T-helper 2 cell treated with Interferon-gamma antibody and Interleukin-4, amounts not matched to agents 5 μg/mL and 100 μg/mL, for 36 hours (primary cell): Measurements from ENCODE around the gene TNFAIP1.
"Not testable (repeated sequence)": the region's sequence is repeated elsewhere in the genome, so short reads cannot be mapped to it uniquely, and the experiment has no call there.

Experiments
- DNase-seq: peaks from one replicate; pipeline ENCODE4 v3.0.0; 2021; ENCODE audit warnings: low spot score
- H3K27ac Mint-ChIP-seq: one replicate; pipeline ENCODE4 v1.8.0; 2021; ENCODE audit warnings: mild to moderate bottlenecking, mixed read lengths
- H3K27me3 Mint-ChIP-seq: one replicate; pipeline ENCODE4 v1.8.0; 2021; ENCODE audit warnings: low read depth, mixed read lengths
- H3K36me3 Mint-ChIP-seq: one replicate; pipeline ENCODE4 v1.8.0; 2021; ENCODE audit warnings: low read depth, mixed read lengths
- H3K4me1 Mint-ChIP-seq: one replicate; pipeline ENCODE4 v1.8.0; 2021; ENCODE audit warnings: low read depth, mixed read lengths
- H3K4me3 Mint-ChIP-seq: one replicate; pipeline ENCODE4 v1.8.0; 2022; ENCODE audit warnings: mild to moderate bottlenecking, moderate library complexity, mixed read lengths
- H3K9me3 Mint-ChIP-seq: one replicate; pipeline ENCODE4 v1.8.0; 2021; ENCODE audit warnings: mixed read lengths

The TNFAIP1 gene

GRCh38 chr17:28333083-28333746, 2.3 kb upstream of the TNFAIP1 start:
- H3K4me1 Mint-ChIP-seq, result peaks cover 29% of the 10 kb centered on the region
- H3K36me3 Mint-ChIP-seq, result peaks cover 9% of the 10 kb centered on the region
- no peaks in the 10 kb centered on the region for H3K9me3 Mint-ChIP-seq
- no peak for DNase-seq
- H3K4me3 Mint-ChIP-seq, result no peak overlapping the region
- H3K27ac Mint-ChIP-seq, result no peak overlapping the region
- H3K27me3 Mint-ChIP-seq, result no peaks in the 10 kb centered on the region

- Mint-ChIP-seq H3K36me3 (peaks cover 2% of the 10 kb centered on the region), H3K9me3 (no peaks in the 10 kb centered on the region), H3K27me3 (no peaks in the 10 kb centered on the region), H3K4me3 (peak overlapping the region; percentile 96), H3K4me1 (peaks cover 31% of the 10 kb centered on the region), H3K27ac (peak overlapping the region; percentile 97)
- no peak for DNase-seq
These were observed 1.4 kb upstream of the TNFAIP1 start for GRCh38 chr17:28334171-28334570.

DNA sequence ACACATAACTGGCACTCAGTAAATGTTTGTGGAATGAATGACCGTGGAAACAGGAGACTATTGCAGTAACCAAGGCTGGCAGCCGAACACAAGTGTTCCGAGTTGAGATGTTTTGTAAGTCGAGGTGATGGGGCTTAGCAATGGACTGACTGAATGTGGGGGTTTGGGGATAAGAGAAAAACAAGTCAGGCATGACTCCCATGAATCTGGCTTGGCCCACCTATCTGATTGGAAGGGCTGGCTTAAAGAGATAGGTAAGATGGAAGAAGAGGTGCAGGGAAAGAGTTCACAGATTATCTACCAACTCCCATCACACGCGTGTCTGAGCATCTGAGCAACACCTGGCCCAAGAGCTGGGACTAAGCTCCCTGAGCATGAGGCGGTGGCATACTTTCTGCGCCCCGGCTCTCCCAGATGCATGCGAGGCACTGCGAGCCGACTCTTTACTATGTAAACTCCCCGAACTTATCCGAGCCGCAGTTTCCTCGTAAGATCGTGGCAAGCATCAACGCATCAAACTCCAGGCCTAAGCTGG, 828 bp upstream of the TNFAIP1 start:
- peaks cover 2% of the 10 kb centered on the region for H3K36me3 Mint-ChIP-seq
- H3K4me3 Mint-ChIP-seq, result peak overlapping the region; percentile 96
- DNase-seq, result no peak
- H3K27ac Mint-ChIP-seq, result peak overlapping the region; percentile 97
- peaks cover 31% of the 10 kb centered on the region for H3K4me1 Mint-ChIP-seq
- no peaks in the 10 kb centered on the region for H3K9me3 Mint-ChIP-seq
- no peaks in the 10 kb centered on the region for H3K27me3 Mint-ChIP-seq

DNA sequence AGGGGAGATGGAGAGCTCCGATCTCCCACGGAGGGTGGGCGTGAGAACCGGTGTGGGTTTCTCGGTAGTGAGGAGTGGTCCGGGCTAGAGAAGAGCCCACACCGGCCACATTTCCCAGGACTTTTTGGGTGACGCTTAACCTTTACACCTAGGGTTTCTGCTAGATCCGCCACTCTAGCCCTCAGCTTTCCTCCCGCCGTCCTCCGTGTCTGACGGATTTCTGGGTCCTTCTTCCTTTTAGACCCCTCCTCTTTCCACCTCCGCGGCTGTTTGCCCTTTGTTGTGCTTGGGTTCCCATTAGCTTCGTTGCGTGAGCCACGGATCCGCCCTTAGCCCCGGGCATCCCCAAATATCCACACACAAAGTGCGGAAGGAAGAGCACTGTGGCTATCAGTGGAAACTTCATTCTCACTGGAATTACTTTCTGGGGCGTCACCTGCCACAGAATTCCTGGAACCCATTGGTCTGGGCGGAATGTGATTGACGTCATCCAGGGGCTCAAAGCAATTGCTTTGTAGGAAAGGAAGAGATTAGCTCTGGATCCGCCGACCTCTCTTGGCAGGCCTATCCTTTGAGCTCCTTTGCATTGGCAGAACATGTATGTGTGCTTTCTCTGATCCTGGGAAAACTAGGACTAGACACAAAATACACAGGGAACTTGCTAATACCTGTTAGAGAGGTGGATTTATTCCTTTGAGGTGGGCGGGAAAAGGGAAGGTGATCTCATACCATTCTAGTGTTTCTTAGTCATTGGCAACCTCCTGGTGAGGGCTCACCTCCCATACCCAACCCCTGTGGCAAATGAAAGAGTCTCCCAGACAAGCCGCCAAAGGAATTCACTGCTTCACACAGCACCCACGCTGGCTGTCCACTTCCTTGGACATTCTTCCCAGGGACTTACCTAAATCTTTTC, 654 bp downstream of the TNFAIP1 start:
- peak overlapping the region; percentile 96 for H3K4me3 Mint-ChIP-seq
- peak; percentile 22 for DNase-seq
- H3K27me3 Mint-ChIP-seq, result no peaks in the 10 kb centered on the region

DNA sequence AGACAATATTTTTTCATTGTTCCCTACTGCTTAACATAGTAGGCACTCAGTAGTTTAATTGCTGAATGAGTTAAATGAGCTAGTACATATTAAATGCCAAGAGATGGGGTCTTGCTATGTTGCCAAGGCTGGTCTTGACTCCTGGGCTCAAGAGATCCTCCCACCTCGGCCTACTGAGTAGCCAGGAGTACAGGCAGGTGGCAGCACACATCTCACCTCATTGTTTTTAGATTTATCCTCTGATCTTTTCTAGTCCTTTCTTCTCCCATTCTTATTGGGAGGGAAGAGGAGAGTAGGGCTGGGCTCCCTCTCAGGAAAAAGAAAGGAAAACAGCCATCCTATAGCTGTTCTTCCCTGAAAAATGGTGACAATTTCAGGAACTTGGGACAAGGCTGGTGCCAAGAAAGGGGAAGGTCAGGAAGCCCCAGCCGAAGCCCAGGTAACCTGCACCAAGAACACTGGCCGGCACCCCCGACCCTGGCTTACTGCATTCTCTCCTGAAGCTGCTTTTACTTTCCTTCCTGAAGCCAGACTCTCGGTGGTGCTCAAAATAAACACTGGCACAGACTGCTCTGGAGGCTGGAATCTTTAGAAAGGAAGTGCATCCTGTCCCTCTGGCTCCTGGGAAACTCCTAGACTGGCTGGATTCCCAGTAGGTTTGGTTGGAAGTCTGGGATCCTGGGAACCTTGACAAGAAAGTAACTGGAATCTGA, 2.7 kb downstream of the TNFAIP1 start:
- H3K27me3 Mint-ChIP-seq, result no peaks in the 10 kb centered on the region
- peak overlapping the region; percentile 41 for H3K27ac Mint-ChIP-seq
- DNase-seq, result no peak
- no peak overlapping the region for H3K4me3 Mint-ChIP-seq
- peaks cover 30% of the 10 kb centered on the region for H3K4me1 Mint-ChIP-seq
- no peaks in the 10 kb centered on the region for H3K9me3 Mint-ChIP-seq
- peaks cover 22% of the 10 kb centered on the region for H3K36me3 Mint-ChIP-seq

More for the DNA sequence above, 654 bp downstream of the TNFAIP1 start:
- Mint-ChIP-seq H3K9me3 (no peaks in the 10 kb centered on the region), H3K36me3 (peaks cover 7% of the 10 kb centered on the region), H3K27ac (peak overlapping the region; percentile 97), H3K4me1 (peaks cover 31% of the 10 kb centered on the region)

DNA sequence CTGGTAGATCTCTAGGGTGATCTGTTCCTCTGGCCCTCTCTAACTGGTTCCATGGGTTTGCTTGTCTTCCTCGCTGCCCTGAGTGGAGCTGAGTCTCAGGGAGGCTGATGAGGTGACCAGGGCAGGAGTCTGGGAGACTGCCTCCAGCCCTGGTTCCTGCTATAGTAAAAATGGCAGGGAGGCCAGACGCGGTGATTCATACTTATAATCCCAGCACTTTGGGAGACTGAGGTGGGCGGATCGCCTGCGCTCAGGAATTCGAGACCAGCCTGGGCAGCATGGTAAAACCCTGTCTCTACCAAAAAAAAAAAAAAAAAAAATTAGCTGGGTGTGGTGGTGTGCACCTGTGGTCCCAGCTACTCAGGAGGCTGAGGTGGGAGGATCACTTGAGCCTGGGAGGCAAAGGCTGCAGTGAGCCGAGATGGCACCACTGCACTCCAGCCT, 3.2 kb downstream of the TNFAIP1 start:
- peaks cover 29% of the 10 kb centered on the region for H3K4me1 Mint-ChIP-seq
- H3K4me3 Mint-ChIP-seq, H3K9me3 Mint-ChIP-seq, H3K27me3 Mint-ChIP-seq, DNase-seq, H3K27ac Mint-ChIP-seq: not testable (repeated sequence)
- H3K36me3 Mint-ChIP-seq, result peaks cover 22% of the 10 kb centered on the region

GRCh38 chr17:28339431-28339830, 3.9 kb downstream of the TNFAIP1 start:
- Mint-ChIP-seq H3K4me1 (peaks cover 23% of the 10 kb centered on the region), H3K4me3 (no peak overlapping the region), H3K27ac (no peak overlapping the region), H3K27me3 (no peaks in the 10 kb centered on the region), H3K36me3 (peaks cover 26% of the 10 kb centered on the region), H3K9me3 (no peaks in the 10 kb centered on the region)
- DNase-seq, result no peak

- Mint-ChIP-seq H3K36me3 (peaks cover 28% of the 10 kb centered on the region), H3K9me3 (no peaks in the 10 kb centered on the region), H3K4me1 (peaks cover 17% of the 10 kb centered on the region), H3K4me3 (no peak overlapping the region), H3K27me3 (no peaks in the 10 kb centered on the region), H3K27ac (no peak overlapping the region)
- DNase-seq, result no peak
These were observed 4.8 kb downstream of the TNFAIP1 start for GRCh38 chr17:28340374-28340773.

- Mint-ChIP-seq H3K4me3 (no peak overlapping the region), H3K36me3 (peaks cover 35% of the 10 kb centered on the region), H3K9me3 (no peaks in the 10 kb centered on the region), H3K27ac (no peak overlapping the region), H3K4me1 (peaks cover 14% of the 10 kb centered on the region), H3K27me3 (no peaks in the 10 kb centered on the region)
- DNase-seq, result no peak
These were observed 6.0 kb downstream of the TNFAIP1 start for GRCh38 chr17:28341516-28341915.

GRCh38 chr17:28342313-28342712, 6.8 kb downstream of the TNFAIP1 start:
- DNase-seq, result no peak
- peaks cover 6% of the 10 kb centered on the region for H3K4me1 Mint-ChIP-seq
- no peak overlapping the region for H3K27ac Mint-ChIP-seq
- no peak overlapping the region for H3K4me3 Mint-ChIP-seq
- H3K36me3 Mint-ChIP-seq, result peaks cover 42% of the 10 kb centered on the region
- no peaks in the 10 kb centered on the region for H3K27me3 Mint-ChIP-seq
- H3K9me3 Mint-ChIP-seq, result no peaks in the 10 kb centered on the region

DNA sequence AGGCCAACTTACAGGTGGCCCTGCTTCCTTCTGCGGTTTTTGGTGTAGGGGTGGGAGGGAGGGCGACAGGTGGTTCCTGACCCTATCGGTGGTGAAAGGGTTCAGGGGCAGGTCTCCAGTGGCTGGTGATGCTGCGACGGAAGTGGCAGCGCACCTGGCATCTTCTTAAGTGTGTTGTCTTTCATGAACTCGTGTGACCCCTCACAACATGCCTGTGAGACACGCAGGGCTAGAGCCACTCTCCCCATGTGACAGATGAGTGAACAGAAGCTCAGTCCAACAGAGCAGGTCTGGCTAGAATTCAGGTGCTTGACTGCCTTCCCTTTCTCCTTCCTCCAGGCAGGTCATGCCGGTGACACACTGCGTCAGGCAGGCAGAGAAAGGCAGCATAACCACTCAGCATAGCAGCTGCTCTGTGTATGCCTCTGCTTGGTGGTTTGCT, 8.0 kb downstream of the TNFAIP1 start:
- Mint-ChIP-seq H3K9me3 (no peaks in the 10 kb centered on the region), H3K4me1 (peaks cover under 1% of the 10 kb centered on the region), H3K27me3 (no peaks in the 10 kb centered on the region), H3K4me3 (no peak overlapping the region), H3K36me3 (peaks cover 49% of the 10 kb centered on the region), H3K27ac (no peak overlapping the region)
- DNase-seq, result no peak

DNA sequence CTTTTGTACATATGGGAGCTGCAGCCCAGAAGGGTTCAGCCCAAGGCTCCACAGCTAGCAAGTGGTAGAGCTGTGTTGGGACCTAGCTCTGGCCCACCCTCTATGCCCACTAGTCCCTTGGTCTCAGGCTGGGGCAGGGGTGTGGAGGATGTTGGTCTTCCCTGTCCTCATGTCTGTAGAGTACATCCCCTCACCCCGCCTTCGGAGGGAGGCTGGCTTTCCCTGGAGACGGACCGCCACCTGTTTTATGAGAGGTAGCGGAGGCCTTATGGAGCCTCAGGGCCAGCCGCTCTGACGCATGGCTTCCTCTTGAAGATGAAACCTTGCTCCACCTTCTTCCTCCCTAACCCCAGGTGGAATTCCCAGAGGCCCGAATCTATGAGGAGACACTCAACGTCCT, 8.4 kb downstream of the TNFAIP1 start:
- Mint-ChIP-seq H3K4me3 (no peak overlapping the region), H3K27ac (no peak overlapping the region), H3K4me1 (no peaks in the 10 kb centered on the region), H3K36me3 (peaks cover 48% of the 10 kb centered on the region), H3K9me3 (no peaks in the 10 kb centered on the region), H3K27me3 (no peaks in the 10 kb centered on the region)
- DNase-seq, result no peak

DNA sequence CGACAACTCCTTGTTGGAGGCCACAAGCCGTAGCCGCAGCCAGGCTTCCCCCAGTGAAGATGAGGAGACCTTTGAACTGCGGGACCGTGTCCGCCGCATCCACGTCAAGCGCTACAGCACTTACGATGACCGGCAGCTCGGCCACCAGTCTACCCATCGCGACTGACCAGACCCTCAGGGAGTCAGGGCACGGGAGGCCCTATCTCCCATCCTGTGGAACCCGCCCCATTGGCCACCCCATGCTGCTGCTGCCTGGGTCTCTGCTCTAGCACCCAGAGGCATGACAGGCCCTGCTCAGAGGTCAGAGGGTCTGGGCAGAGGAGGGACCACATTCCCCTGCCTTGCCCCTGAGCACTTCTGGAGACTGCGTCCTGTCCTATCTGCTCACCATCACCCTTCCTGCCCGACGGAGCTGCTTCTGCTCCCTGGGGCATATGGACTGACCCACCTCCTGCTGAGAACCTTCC, 8.9 kb downstream of the TNFAIP1 start:
- Mint-ChIP-seq H3K4me1 (no peaks in the 10 kb centered on the region), H3K9me3 (no peaks in the 10 kb centered on the region), H3K4me3 (no peak overlapping the region), H3K36me3 (peaks cover 48% of the 10 kb centered on the region), H3K27me3 (no peaks in the 10 kb centered on the region), H3K27ac (no peak overlapping the region)
- no peak for DNase-seq
